CD4-positive, alpha-beta T cell treated with Interleukin-4 for 4 hours (primary cell): ENCODE results near the gene GLG1.
A peak's percentile ranks its signal among the peaks of the same experiment; 100 is the strongest.
"Not testable (repeated sequence)": the region's sequence is repeated elsewhere in the genome, so short reads cannot be mapped to it uniquely, and the experiment has no call there.

Experiments
- DNase-seq: peaks from one replicate; pipeline ENCODE4 v3.0.0-alpha.2; 2020

The GLG1 gene

GRCh38 chr16:74431516-74431915 lies 175.4 kb downstream of the GLG1 start:
- DNase-seq: no peak

GRCh38 chr16:74430036-74430712 lies 176.7 kb downstream of the GLG1 start:
- DNase-seq: peak; percentile 58

DNA sequence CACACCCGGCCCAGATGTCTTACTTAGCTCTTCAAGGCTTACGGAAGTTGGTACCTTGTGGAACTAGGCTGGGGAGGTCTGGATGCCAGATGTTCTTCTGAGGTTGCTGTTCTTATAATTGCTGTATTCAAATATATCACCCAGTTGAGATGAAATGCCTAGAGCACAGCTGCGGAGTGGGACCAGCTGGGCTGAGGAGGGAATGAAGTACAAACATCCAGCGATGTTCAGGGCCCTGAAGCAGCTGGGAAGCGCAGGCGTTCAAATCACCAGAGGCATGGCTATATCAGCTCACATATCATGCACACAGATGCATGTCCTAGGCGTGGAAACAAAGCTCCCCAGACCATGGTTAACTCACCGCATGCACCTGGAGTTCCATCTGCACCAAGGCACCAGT lies 178.4 kb downstream of the GLG1 start:
- not testable (repeated sequence) for DNase-seq

DNA sequence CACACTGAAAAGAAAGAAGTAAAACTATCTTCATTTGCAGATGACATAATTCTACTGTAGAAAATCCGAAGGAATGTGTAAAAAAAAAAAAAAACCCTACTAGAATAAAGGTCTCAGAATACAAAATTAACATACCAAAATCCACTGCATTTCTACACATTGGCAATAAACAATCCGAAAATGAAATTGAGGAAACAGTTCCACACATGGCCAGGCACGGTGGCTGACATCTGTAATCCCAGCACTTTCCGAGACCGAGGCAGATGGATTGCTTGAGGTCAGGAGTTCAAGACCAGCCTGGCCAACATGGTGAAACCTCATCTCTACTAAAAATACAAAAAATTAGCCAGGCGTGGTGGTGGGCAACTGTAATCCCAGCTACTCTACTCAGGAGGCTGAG lies 181.2 kb downstream of the GLG1 start:
- DNase-seq: not testable (repeated sequence)

DNA sequence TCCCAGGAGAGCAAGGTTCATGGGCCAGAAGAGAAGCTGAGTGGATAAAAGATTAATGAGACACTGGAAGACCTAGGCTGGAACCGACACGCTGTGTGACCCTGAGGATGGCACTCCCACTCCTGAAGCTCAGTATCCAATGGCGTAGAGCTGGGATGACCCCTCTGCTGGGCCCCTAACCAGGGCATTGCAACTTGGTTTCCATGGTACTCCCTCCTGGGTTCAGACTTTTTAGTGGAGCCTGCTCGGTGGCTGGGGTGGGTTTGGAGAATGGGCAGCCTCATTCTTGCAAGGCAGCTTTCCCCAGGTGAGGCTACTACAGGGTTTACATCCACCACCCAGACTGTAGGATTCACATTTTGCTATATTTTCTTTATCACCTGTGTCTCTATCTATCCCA lies 183.2 kb downstream of the GLG1 start:
- not testable (repeated sequence) for DNase-seq

DNA sequence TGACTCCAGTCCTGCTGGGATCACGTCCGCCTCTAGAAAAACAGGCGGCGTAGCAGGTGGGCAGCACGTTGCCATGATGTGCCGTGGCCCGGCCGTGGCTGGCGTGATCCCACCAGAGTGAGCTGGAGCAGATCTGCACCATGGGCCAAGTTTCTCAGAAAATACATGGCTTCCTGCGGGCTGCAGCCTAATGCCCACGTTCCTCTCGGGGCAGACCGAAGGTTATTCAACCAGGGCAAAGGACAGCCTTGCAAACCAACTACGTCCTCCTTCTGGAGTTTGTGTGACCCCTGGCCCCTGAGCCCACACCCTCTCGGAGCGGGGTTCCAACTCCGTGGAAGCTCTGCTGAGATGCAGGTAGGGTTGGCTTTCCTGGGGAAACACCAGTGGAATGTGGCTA lies 184.8 kb downstream of the GLG1 start:
- not testable (repeated sequence) for DNase-seq

DNA sequence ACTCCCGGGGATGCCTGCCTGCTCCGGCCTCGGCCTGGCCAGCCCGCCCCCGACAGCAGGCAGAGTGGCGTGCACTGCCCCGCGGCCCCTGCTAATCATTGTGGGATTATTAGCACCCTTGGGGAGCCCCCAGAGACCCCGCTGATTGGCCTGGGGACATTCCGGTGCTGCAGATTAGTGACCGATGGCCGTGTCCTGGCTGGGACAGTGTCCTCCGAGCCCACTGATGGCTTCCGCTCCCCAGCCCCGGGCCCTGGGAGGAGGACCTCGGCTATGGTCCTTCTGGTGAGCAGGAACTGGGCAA lies 185.5 kb downstream of the GLG1 start:
- not testable (repeated sequence) for DNase-seq

DNA sequence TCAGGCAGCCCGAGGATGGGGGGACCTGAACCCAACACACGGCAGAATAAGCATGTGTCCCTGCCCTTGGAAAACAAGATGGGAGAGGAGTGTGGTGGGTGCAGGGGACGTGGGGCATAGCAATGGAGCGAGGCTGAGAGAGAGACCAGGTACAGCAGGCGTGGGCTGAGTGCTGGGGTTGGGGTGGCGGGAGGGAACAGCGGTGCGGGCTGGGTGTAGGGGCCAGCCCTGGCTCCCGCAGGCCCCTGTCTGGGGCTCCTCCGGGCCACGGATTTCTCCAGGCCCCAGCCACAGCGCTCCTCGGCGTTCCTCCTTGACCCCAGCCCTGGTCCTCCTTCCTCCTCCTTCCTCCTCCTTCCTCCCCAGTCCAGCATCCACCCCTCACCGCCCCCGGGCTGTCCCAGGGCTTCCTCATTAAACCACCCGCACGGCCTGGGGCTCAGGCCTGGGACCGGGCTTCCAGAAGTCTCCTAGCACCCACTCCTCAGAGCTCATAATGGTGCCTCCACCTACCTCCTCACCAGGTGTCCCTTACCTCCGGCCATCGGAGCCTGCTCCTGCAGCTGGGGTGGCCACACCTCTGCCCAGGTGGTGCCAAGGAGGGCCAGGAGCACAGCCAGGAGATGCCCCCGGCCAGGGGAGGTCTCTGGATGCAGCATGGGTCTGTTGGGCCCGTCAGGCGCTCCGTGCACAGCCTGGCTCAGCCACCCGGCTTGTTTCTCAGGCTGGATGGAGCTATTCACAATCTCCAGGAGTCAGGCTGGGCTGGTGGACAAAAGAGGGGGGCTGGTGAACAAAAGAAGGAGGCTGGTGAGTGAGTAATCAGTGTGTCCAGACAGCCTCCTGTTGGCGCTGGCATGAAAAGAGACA lies 186.1 kb downstream of the GLG1 start, which contains the start of gene CLEC18B:
Gene CLEC18B (minus strand): TSS at position 867 of the 870 bp plus-strand sequence. CDS start 208 bp downstream, at position 659.
- DNase-seq: not testable (repeated sequence)

DNA sequence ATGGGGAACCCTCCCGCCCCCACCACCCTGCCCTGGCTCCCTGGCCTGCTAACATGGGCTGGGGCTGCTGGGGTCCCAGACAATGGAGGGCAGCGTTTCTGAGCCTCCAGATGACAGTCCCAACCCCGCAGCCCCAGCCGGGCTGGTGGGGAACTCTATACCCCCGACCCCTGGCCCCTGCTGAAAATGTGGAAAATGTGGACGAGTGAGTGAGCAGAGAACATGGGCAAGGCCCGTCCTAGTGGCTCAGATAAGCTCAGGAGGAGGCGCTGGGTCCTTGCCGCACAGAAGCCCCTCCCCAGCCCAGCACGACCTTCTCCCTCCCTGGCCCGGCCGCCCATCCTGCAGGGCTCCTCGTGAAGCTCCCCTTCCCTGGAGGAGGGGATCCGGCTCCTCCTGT lies 187.1 kb downstream of the GLG1 start:
- DNase-seq: not testable (repeated sequence)

DNA sequence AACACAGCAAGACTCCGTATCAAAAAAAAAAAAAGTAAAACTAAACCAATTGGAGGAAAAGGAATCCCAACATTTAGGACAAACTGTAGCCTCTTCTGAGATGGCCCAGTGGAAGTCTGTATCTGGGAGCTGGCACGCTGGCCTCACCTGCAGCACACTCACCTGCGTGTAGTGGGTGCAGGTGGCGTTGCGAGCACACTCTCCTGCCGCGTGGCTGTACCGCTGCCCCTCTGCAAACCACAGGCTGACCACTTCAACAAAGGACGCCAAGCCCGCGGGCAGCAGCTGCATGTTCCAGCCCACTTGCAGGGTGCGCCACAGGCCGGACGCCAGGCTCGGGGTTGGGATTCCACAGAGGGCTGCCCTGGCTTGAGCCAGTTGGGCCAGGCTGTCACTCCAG lies 189.0 kb downstream of the GLG1 start:
- not testable (repeated sequence) for DNase-seq

DNA sequence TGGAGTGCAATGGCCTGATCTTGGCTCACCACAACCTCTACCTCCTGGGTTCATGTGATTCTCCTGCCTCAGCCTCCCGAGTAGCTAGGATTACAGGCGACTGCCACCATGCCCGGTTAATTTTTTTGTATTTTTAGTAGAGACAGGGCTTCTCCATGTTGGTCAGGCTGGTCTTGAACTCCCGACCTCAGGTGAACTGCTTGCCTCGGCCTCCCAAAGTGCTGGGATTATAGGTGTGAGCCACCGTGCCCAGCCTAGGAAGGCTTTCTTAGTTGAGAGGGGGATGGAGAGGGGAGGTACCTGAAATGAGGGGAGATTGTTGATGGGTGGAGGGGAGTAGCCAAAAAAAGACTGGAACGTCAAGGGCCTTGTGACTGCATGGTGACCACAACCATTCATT lies 193.0 kb downstream of the GLG1 start:
- not testable (repeated sequence) for DNase-seq

DNA sequence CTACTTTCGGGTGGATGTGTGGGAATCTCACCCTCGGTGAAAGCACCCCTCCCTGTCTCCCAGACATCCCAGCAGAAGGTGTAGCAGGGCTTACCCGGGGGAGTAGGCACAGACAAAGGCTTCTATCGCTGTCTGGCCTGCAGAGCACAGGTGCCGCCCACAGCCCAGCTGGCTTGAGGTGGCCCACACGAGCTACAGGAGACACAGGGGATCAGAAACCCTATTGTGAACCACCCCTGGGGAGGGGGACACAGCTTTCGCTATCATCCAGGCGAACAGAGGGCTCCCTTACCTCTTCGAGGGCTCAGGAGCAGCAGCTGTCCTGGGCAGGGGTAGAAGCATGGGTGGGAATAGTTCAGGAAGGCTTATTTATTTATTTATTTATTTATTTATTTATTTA lies 193.4 kb downstream of the GLG1 start:
- not testable (repeated sequence) for DNase-seq

- not testable (repeated sequence) for DNase-seq
Measured at GRCh38 chr16:74412775-74413390, 194.0 kb downstream of the GLG1 start.

DNA sequence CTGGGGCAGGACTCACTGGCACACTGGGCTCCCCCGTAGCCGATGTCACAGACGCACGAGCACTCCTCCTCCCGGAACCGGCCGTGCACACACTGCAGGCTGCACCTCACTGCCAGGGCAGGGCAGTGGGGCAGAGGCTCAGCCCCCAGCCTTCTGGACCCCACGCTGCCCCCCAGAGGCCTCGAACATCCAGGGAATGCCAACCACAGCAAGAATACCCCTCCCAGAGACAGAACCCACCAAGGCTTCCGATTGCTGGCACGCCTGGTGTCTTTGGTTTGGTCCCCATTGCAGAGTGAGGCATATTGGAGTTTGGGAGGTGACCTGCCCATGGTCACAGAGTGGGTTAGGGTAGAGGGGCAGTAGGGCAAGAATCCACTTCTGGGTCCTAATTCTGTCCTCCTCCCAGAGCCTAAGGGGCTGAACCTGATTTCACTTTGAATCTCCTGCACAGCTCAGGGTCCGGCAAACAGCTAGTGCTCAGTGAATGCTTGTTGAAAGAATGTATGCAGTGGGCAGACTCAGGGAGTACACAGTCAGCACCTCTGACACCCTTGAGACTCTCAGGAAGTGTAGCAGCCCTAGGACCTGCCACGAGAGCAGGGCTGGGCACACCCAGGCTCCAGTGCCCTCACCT lies 194.7 kb downstream of the GLG1 start:
- DNase-seq: not testable (repeated sequence)

DNA sequence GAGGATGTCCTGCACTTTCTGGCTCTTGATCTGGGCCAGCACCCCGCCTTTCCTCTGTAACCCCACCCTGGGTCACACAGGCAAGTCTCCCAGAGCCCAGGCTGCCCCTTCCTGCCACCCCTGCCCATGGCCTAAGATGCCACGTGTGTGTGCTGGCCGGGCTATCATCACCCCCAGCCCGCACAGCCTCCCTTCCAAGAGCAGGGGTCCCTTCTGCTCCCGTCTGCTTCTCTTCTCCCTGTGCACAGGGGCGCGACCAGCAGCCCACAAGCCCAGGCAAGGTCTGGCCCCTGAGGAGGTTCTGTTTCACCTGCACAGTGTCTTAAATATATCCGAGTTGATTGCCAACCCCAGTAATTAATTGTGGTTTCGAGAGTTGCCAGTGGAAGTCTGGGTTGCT lies 195.9 kb downstream of the GLG1 start:
- not testable (repeated sequence) for DNase-seq

- DNase-seq: not testable (repeated sequence)
Measured at GRCh38 chr16:74410057-74410957, 196.6 kb downstream of the GLG1 start.

DNA sequence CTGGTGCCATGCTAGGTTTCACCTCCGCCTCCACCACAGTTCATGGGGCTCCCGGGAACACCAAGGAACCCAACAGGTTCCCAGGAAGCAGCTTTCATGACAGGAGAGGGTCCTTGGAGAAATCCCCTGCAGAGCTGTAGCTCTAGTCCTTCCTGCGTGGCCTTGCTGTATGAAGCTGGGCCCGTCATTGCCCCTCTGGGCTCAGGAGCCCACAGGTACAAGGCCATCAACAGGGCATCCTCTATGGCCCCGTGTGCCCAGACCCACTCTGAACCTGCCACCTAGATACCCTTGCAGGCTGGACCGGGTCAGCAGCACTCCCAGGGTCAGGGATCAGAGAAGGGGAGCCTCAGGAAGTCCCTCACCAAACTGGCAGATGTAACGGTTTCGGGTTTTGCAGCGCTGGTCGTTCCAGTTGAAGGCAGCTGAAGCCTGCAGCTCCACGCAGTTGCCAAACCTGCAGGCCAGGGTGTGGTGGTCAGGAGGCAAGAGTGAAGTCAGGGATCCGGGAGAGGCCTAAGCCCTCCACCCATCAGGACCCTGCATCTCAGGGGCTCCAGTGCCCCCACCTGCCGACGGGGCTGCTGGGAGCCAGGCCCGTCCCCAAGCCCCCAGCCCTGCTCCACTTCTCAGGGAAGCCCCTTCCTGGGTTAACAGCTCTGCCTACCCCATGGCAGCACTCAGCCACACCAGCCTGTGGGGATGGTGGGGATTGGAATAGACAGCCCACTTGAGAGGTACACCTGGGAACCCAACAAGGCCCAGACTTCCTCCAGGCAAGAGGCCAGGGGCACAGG lies 197.5 kb downstream of the GLG1 start:
- not testable (repeated sequence) for DNase-seq

GRCh38 chr16:74407362-74407705 lies 199.6 kb downstream of the GLG1 start:
- not testable (repeated sequence) for DNase-seq

- not testable (repeated sequence) for DNase-seq
Measured at GRCh38 chr16:74406600-74407361, 200.1 kb downstream of the GLG1 start.

- DNase-seq: not testable (repeated sequence)
Measured at GRCh38 chr16:74404148-74404933, 202.6 kb downstream of the GLG1 start.
